HCT116 (cell line): ENCODE measurements around the gene PIKFYVE. TPM values are rescaled to one million over a fixed set of nuclear protein-coding genes. Genes with fewer than 3 reads are reported as not detected.

Source experiments
- ATAC-seq: fragments of 200-7000 bp; cut with Tn5 transposase; 2 replicates; pipeline ENCODE4 v1.9.1; 2020; ENCODE audit warnings: mild to moderate bottlenecking, moderate library complexity
- BruUV-seq: library from RNA; stranded (reverse); fragments of 400-500 nt; replicated peaks from 2 replicates; lab custom pipeline; 2021; lab: Mats Ljungman, UMichigan
- CTCF ChIA-PET: fragments of 300-600 bp; sonication (Branson Sonifier 250); formaldehyde crosslinking; loops from one replicate; lab custom pipeline; 2021; ENCODE audit warnings: antibody characterized with exemption; lab: Charles Lee
- POLR2A ChIA-PET: fragments of 300-600, 350-600 bp; sonication (Branson Sonifier 250); formaldehyde crosslinking; loops from one replicate; lab custom pipeline; 2021; ENCODE audit warnings: antibody characterized with exemption; lab: Charles Lee
- RAD21 ChIA-PET, 2 experiments: fragments of 300-600 bp; sonication (Branson Sonifier 250); formaldehyde crosslinking; loops; one replicate each; lab custom pipeline; 2023; ENCODE audit warnings: low total read pairs in 2 of 2; ENCODE audit not compliant: uncharacterized antibody in 2 of 2, unreplicated experiment in 2 of 2, low non-redundant PET in 1 of 2; lab: Charles Lee
- DNase-seq: peaks from one replicate; pipeline ENCODE4 v3.0.0-alpha.2; 2010; ENCODE audit warnings: low read depth, low spot score
- H2AFZ ChIP-seq: fragments of 200-600 bp; shearing (Covaris generic), sonication (generic); 2 replicates; pipeline ENCODE4 v1.6.1; 2017; ENCODE audit warnings: low read depth, mixed run types, mixed read lengths, antibody characterized with exemption, low read length; ENCODE audit not compliant: poor library complexity, severe bottlenecking
- H3K27ac ChIP-seq: 2 replicates; pipeline ENCODE4 v1.5.1; 2012; ENCODE audit warnings: low read depth, low read length
- H3K27me3 ChIP-seq: fragments of 200-600 bp; sonication (generic); 2 replicates; pipeline ENCODE4 v1.6.1; 2016; ENCODE audit warnings: mixed run types, low read length, mixed read lengths; ENCODE audit not compliant: insufficient read depth
- H3K36me3 ChIP-seq, 2 experiments: fragments of 200-500 bp in 1 of 2; fragments of 200-600 bp in 1 of 2; sonication (Bioruptor generic) in 1 of 2; sonication (generic) in 1 of 2; 2 replicates each; pipeline versions ENCODE4 v1.5.1 to v1.6.1; 2014 to 2016; ENCODE audit warnings: low read length in 2 of 2, inconsistent platforms in 1 of 2, mixed read lengths in 1 of 2, mixed run types in 1 of 2; ENCODE audit not compliant: insufficient read depth in 2 of 2, control insufficient read depth in 1 of 2
- H3K4me1 ChIP-seq, 2 experiments: fragments of 200-600 bp in 1 of 2; sonication (generic) in 1 of 2; 2 replicates each; pipeline versions ENCODE4 v1.5.1 to v1.6.1; 2012 to 2017; ENCODE audit warnings: low read length in 2 of 2, inconsistent platforms in 1 of 2, mild to moderate bottlenecking in 1 of 2, mixed read lengths in 1 of 2, mixed run types in 1 of 2, moderate library complexity in 1 of 2; ENCODE audit not compliant: insufficient read depth in 2 of 2, control insufficient read depth in 1 of 2
- H3K4me2 ChIP-seq: fragments of 200-600 bp; sonication (generic); 2 replicates; pipeline ENCODE4 v1.6.1; 2017; ENCODE audit warnings: mixed run types, low read length, mixed read lengths
- H3K4me3 ChIP-seq, 2 experiments: fragments of 200-600 bp in 1 of 2; sonication (generic) in 1 of 2; replicated peaks in 1 of 2; 2 replicates each; pipeline ENCODE4 v1.5.1; 2011 to 2016; ENCODE audit warnings: low read length in 2 of 2, control low read depth in 1 of 2, low read depth in 1 of 2, mild to moderate bottlenecking in 1 of 2, mixed read lengths in 1 of 2, mixed run types in 1 of 2
- H3K79me2 ChIP-seq: fragments of 200-600 bp; sonication (generic); 2 replicates; pipeline ENCODE4 v1.6.1; 2017; ENCODE audit warnings: mild to moderate bottlenecking, mixed run types, low read length, moderate library complexity, mixed read lengths; ENCODE audit not compliant: insufficient read depth
- H3K9ac ChIP-seq: fragments of 200-600 bp; sonication (generic); 2 replicates; pipeline ENCODE4 v1.6.1; 2016; ENCODE audit warnings: low read length, mixed read lengths
- H3K9me2 ChIP-seq: fragments of 200-600 bp; sonication (generic), shearing (Covaris generic); 2 replicates; pipeline ENCODE4 v1.6.1; 2017; ENCODE audit warnings: mixed run types, mild to moderate bottlenecking, moderate library complexity; ENCODE audit not compliant: insufficient read depth
- H3K9me3 ChIP-seq, 2 experiments: fragments of 200-500 bp in 1 of 2; fragments of 200-600 bp in 1 of 2; sonication (Bioruptor generic) in 1 of 2; sonication (generic) in 1 of 2; 2 replicates each; pipeline ENCODE4 v1.6.1; 2014 to 2017; ENCODE audit warnings: low read length in 2 of 2, mixed read lengths in 2 of 2, inconsistent platforms in 1 of 2, low read depth in 1 of 2, mild to moderate bottlenecking in 1 of 2, mixed run types in 1 of 2, moderate library complexity in 1 of 2; ENCODE audit not compliant: control insufficient read depth in 1 of 2, insufficient read depth in 1 of 2
- H4K20me1 ChIP-seq: fragments of 200-600 bp; sonication (generic), shearing (Covaris generic); 2 replicates; pipeline ENCODE4 v1.6.1; 2017; ENCODE audit warnings: mixed run types, mild to moderate bottlenecking, moderate library complexity; ENCODE audit not compliant: insufficient read depth
- SRF ChIP-seq: IDR thresholded peaks from 2 replicates; pipeline ENCODE4 v1.6.1; 2012; ENCODE audit warnings: low read depth
- intact Hi-C: fragments of 100-400 bp; cut with micrococcal nuclease; formaldehyde crosslinking; loops from 2 replicates; pipeline ENCODE4 v1.10.0; 2022
- total RNA-seq: library from RNA; stranded (reverse); gene quantifications from one replicate; pipeline ENCODE4 v1.2.1, GENCODE V29; 2021; ENCODE audit not compliant: unreplicated experiment
- TF ChIP-seq, protein P1 (sequence below), 3 experiments: fragments of 200-600 bp in 1 of 3; sonication (generic) in 1 of 3; IDR thresholded peaks in 2 of 3; conservative IDR thresholded peaks in 1 of 3; 2 replicates each; pipeline ENCODE4 v1.5.1; 2012 to 2017; ENCODE audit warnings: low read depth in 2 of 3, low read length in 2 of 3, antibody characterized with exemption in 1 of 3, borderline replicate concordance in 1 of 3, control low read depth in 1 of 3, mild to moderate bottlenecking in 1 of 3, mixed read lengths in 1 of 3, mixed run types in 1 of 3, moderate library complexity in 1 of 3; ENCODE audit not compliant: insufficient read depth in 1 of 3

The PIKFYVE gene
- total RNA-seq, 1 experiment from 2014 or later: 21.8 TPM

- peaks cover 0 to 12% of the 10 kb centered on the region in 2 experiments; a peak in 2 of 4 replicates for H3K36me3 ChIP-seq
- no peak for DNase-seq
- CTCF ChIA-PET: no interaction called here
- H4K20me1 ChIP-seq: no peaks in the 10 kb centered on the region
- H3K27ac ChIP-seq: no peak overlapping the region
- no peak overlapping the region for H3K4me3 ChIP-seq
- peak overlapping the region; percentile 85 for H3K4me2 ChIP-seq
- H3K9me3 ChIP-seq: no peaks in the 10 kb centered on the region
- no peak for TF ChIP-seq SRF
- intact Hi-C loops: loop anchor here (5.0 kb wide), 1 partner anchor 471 kb away; no protein-coding TSS in a partner anchor
- H2AFZ ChIP-seq: no peak overlapping the region
- H3K4me1 ChIP-seq: peaks cover 10 to 29% of the 10 kb centered on the region in 2 experiments
- H3K9me2 ChIP-seq: no peaks in the 10 kb centered on the region
- BruUV-seq: no TSS peak
- no peaks in the 10 kb centered on the region for H3K27me3 ChIP-seq
- RAD21 ChIA-PET: no interaction called here
- H3K9ac ChIP-seq: no peak overlapping the region
- ATAC-seq: no peak
- POLR2A ChIA-PET: no interaction called here
- peaks cover 38% of the 10 kb centered on the region for H3K79me2 ChIP-seq
Observed at GRCh38 chr2:208268156-208268952, 2.3 kb downstream of the PIKFYVE start.

DNA sequence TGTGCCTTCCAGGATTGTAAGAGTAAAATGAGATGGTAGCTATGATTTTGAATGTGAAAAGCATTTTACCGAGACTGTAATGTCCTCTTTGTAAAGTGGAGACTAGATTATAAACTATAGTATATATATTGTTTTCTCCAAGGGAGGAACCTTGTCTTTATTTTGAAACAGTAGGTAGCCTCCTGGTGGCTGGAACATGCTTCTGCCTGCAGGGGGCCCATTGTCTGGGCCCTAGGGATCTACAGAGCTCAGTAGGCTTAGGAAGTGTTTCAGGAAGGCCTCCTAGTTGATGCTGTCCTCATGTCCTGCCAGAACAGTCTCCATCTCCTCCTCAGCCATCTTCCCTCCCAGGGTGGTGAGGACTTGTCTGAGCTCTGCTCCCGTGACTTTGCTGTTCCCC, 3.0 kb downstream of the PIKFYVE start:
- peaks cover 10 to 26% of the 10 kb centered on the region in 2 experiments for H3K4me1 ChIP-seq
- no peak overlapping the region for H2AFZ ChIP-seq
- no peaks in the 10 kb centered on the region for H3K9me2 ChIP-seq
- H3K4me3 ChIP-seq: no peak overlapping the region
- no peak overlapping the region for H3K4me2 ChIP-seq
- ATAC-seq: no peak
- no TSS peak for BruUV-seq
- H3K36me3 ChIP-seq: peaks cover 0 to 16% of the 10 kb centered on the region in 2 experiments; a peak in 3 of 4 replicates
- ChIA-PET RAD21 (no interaction called here), POLR2A (no interaction called here), CTCF (no interaction called here)
- H3K27ac ChIP-seq: no peak overlapping the region
- no peaks in the 10 kb centered on the region for H3K9me3 ChIP-seq
- peaks cover 38% of the 10 kb centered on the region for H3K79me2 ChIP-seq
- no peak overlapping the region for H3K9ac ChIP-seq
- intact Hi-C loops: loop anchor here (5.0 kb wide), 1 partner anchor 472 kb away; no protein-coding TSS in a partner anchor
- no peak for DNase-seq
- H3K27me3 ChIP-seq: no peaks in the 10 kb centered on the region
- TF ChIP-seq, protein P1, sequence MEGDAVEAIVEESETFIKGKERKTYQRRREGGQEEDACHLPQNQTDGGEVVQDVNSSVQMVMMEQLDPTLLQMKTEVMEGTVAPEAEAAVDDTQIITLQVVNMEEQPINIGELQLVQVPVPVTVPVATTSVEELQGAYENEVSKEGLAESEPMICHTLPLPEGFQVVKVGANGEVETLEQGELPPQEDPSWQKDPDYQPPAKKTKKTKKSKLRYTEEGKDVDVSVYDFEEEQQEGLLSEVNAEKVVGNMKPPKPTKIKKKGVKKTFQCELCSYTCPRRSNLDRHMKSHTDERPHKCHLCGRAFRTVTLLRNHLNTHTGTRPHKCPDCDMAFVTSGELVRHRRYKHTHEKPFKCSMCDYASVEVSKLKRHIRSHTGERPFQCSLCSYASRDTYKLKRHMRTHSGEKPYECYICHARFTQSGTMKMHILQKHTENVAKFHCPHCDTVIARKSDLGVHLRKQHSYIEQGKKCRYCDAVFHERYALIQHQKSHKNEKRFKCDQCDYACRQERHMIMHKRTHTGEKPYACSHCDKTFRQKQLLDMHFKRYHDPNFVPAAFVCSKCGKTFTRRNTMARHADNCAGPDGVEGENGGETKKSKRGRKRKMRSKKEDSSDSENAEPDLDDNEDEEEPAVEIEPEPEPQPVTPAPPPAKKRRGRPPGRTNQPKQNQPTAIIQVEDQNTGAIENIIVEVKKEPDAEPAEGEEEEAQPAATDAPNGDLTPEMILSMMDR (IDR thresholded peaks at IDR 0.05 in 2 of 3, conservative IDR thresholded peaks at IDR 0.05 in 1 of 3; ENCODE audit: borderline replicate concordance in 1 of 3, insufficient read depth in 1 of 3, low read depth in 2 of 3, low read length in 2 of 3): peak in 2 of 3 experiments; percentile 36 to 44; a peak in 4 of 6 replicates
- TF ChIP-seq SRF: no peak
- no peaks in the 10 kb centered on the region for H4K20me1 ChIP-seq
